ENCODE measurements around the gene COX7A1. TPM values are rescaled to one million over a fixed set of nuclear protein-coding genes. Genes with fewer than 3 reads are reported as not detected.
A peak's percentile ranks its signal among the peaks of the same experiment; 100 is the strongest.

COX7A1 gene
- total RNA-seq, 1 experiment from 2014 or later, result not detected

DNA sequence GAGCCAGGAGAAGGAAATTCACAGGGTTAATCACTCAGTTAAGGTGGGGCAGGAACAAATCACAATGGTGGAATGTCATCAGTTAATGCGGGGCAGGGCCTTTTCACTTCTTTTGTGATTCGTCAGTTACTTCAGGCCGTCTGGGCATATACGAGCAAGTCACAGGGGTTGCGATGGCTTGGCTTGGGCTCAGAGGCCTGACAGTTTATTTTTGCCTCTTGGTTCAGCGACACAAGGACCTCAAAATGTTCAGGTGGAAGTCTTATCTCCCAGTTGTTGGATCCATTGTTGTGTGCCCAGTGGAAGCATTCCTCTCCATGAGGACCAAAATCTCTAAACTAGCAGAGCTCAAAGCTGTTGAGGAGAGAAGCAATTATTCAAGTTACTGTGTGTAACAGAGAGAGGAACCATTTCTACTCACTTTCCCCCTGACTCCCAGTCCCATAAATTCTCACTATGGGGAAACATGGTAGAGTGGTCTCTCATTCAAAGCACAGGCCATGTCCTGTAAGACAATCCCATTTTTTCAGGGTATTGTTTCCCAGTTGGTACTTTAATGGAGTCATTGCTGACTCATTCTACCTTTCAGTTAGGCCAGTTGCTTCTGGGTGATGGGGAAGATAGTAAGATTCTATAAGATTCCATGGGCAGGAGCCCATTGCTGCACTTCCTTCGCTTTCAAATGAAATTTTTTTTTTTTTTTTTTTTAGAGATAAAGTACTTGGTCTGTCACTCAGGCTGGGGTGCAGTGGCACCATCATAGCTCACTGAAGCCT is 8.8 kb upstream of the COX7A1 start:
- no peaks in the 10 kb centered on the region for H4K20me1 ChIP-seq (ENCODE audit: control insufficient read depth, insufficient read depth, insufficient read length)
- no peak for TF ChIP-seq CTCF (conservative IDR thresholded peaks at IDR 0.05)
- no peak overlapping the region for H3K9ac ChIP-seq (ENCODE audit: extremely low read depth, insufficient read length, low read length)
- peak; percentile 56 for DNase-seq
- peak overlapping the region; percentile 72; the same call in 1 of the 2 replicates for H3K14ac ChIP-seq (ENCODE audit: insufficient read depth, low read length)
- peaks cover 5% of the 10 kb centered on the region; the same call in 1 of the 2 replicates for H3K4me1 ChIP-seq (ENCODE audit: insufficient read depth, low read length)
- H3K27me3 ChIP-seq (ENCODE audit: insufficient read depth, low read length), result no peaks in the 10 kb centered on the region
- H2BK12ac ChIP-seq (ENCODE audit: insufficient read length, low read depth, low read length), result no peak overlapping the region
- peak overlapping the region; percentile 53 for H3K18ac ChIP-seq (ENCODE audit: insufficient read length, low read depth, low read length)
- Mint-ChIP-seq H3K27ac (peak overlapping the region; percentile 90 to 97 (median 95)), H3K9me3 (no peaks in the 10 kb centered on the region; a peak in 2 of 5 replicates), H3K27me3 (ENCODE audit: low read depth) (no peaks in the 10 kb centered on the region), H3K36me3 (ENCODE audit: insufficient read depth in 1 of 3, low read depth in 3 of 3) (peaks cover 16 to 28% (median 20%) of the 10 kb centered on the region in 3 experiments; a peak in 6 of 7 replicates), H3K4me1 (peaks cover 51 to 52% of the 10 kb centered on the region in 2 experiments), H3K4me3 (peak overlapping the region; percentile 45 to 71)
- H2AK5ac ChIP-seq (ENCODE audit: insufficient read length, low read length), result no peak overlapping the region
- no peak overlapping the region for H3K56ac ChIP-seq (ENCODE audit: insufficient read length, low read depth, low read length)
- no peak overlapping the region for H3K4ac ChIP-seq (ENCODE audit: low read depth, low read length)
- no peaks in the 10 kb centered on the region for H3K79me2 ChIP-seq (ENCODE audit: insufficient read depth, low read length)
- H2BK120ac ChIP-seq (ENCODE audit: low read depth, low read length, poor library complexity, severe bottlenecking), result no peak overlapping the region
- no peak overlapping the region for H4K5ac ChIP-seq (ENCODE audit: insufficient read length, low read depth, low read length)
- H3K23ac ChIP-seq (ENCODE audit: insufficient read length, low read depth, low read length), result no peak overlapping the region
- H4K8ac ChIP-seq (replicated peaks; ENCODE audit: insufficient read length, low read depth, low read length), result no peak overlapping the region
- H3K23me2 ChIP-seq (ENCODE audit: insufficient read length, low read depth, low read length, poor library complexity, severe bottlenecking), result no peaks in the 10 kb centered on the region
- H2BK15ac ChIP-seq (ENCODE audit: low read depth, low read length), result no peak overlapping the region
- H3K4me2 ChIP-seq (ENCODE audit: insufficient read depth, insufficient read length, low read length), result no peak overlapping the region
- H3T11ph ChIP-seq (ENCODE audit: low read length), result no peak overlapping the region
- H4K91ac ChIP-seq (ENCODE audit: insufficient read length, low read depth, low read length), result no peak overlapping the region
- H2BK5ac ChIP-seq (ENCODE audit: insufficient read length, low read length), result no peak overlapping the region
- no peaks in the 10 kb centered on the region for H3K9me3 ChIP-seq (ENCODE audit: control insufficient read depth, low read depth, low read length)
- peak overlapping the region; percentile 12 for H3K27ac ChIP-seq (ENCODE audit: insufficient read length, low read depth, low read length)
- no peak overlapping the region for H2BK20ac ChIP-seq (ENCODE audit: low read depth, low read length, poor library complexity, severe bottlenecking)
- no peak overlapping the region for H2AFZ ChIP-seq (ENCODE audit: low read length)
- H3K79me1 ChIP-seq (ENCODE audit: insufficient read depth, low read depth, low read length, poor library complexity, severe bottlenecking), result no peaks in the 10 kb centered on the region
- no CpG with 5 or more reads among the region's 7 CpGs for WGBS (ENCODE audit: extremely low coverage, insufficient read length, low lambda C conversion rate)
